ENCODE data around the gene SLC36A3.

The SLC36A3 gene

DNA sequence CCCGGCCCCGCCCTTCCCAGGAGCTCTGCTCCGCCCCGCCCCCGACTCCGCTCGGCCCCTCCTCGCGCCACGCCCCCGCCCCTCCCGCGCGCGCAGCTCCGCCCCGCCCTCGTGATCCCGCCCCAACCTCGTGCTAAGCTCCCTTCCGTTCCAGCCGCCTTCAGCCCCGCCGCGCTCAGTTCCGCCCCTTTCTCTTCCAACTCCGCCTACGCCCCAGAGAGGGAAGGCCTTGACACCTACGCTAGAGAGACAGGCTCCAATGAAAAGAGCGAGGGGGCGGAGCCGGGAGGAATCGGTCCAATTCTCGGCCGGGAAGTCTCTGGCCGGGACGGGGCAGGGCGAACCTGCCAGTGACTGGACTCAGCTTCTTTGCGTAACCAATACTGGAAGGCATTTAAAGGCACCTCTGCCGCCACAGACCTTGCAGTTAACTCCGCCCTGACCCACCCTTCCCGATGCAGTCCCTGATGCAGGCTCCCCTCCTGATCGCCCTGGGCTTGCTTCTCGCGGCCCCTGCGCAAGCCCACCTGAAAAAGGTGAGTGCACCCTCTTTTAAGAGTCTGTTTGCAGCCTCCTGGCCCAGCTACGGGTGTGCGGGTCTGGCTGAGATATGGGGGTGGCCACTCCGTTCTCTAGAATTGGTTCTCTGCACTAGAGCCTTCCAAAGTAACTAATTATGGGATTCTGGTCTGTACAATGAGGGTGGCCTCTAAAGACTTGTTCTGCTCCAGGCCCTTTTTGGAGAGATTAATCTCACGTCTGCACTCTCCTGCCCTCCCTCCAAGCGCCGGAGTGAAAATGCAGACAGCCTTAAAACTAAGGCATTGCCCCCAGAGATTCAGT lies 50.6 kb downstream of the SLC36A3 start, which contains the start of gene GM2A:
Gene GM2A (plus strand): TSS at position 424 of the 843 bp plus-strand sequence. CDS start 32 bp downstream, at position 456.
- Histone ChIP-seq H4K20me1 (ENCODE audit: insufficient read depth) (no peaks in the 10 kb centered on the region), H3K9ac (peak within 1 kb of the TSS; percentile 26; the same call in 1 of the 2 replicates), H3K4me1 (ENCODE audit: low read depth, poor library complexity, severe bottlenecking) (peaks cover 4% of the 10 kb centered on the region), H3K27me3 (ENCODE audit: insufficient read depth, low read depth) (no peaks in the 10 kb centered on the region), H3K36me3 (ENCODE audit: insufficient read depth) (no peaks in the 10 kb centered on the region), H2AFZ (ENCODE audit: low read depth) (peak within 1 kb of the TSS; percentile 82), H3K4me2 (peak within 1 kb of the TSS; percentile 72), H3K79me2 (ENCODE audit: insufficient read depth, low read depth) (no peaks in the 10 kb centered on the region), H3K4me3 (IDR thresholded peaks at IDR 0.05; ENCODE audit: insufficient read depth, low read depth, low read length) (no peak within 1 kb of the TSS), H3K27ac (no peak within 1 kb of the TSS)
- TF ChIP-seq, protein P1, sequence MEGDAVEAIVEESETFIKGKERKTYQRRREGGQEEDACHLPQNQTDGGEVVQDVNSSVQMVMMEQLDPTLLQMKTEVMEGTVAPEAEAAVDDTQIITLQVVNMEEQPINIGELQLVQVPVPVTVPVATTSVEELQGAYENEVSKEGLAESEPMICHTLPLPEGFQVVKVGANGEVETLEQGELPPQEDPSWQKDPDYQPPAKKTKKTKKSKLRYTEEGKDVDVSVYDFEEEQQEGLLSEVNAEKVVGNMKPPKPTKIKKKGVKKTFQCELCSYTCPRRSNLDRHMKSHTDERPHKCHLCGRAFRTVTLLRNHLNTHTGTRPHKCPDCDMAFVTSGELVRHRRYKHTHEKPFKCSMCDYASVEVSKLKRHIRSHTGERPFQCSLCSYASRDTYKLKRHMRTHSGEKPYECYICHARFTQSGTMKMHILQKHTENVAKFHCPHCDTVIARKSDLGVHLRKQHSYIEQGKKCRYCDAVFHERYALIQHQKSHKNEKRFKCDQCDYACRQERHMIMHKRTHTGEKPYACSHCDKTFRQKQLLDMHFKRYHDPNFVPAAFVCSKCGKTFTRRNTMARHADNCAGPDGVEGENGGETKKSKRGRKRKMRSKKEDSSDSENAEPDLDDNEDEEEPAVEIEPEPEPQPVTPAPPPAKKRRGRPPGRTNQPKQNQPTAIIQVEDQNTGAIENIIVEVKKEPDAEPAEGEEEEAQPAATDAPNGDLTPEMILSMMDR (conservative IDR thresholded peaks at IDR 0.05; ENCODE audit: low read depth, low read length): no peak

DNA sequence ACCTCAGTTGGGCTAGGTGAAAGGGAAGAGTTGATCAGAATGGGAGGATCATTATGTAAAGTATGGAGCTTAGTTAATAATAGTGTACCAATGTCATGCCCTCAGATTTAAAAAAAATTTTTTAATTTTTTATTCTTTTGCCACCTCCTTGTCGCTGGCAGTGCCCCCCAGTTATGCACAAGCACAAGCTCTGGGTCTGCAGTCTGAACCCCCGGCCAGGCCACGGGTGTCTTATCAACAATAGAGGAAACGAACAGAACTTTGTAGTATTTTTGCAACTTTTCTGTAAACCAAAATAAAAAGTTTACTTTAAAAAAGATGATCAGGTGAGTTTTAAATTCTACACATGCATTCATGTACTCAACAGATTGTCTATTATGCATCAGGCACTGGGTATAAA lies 51.9 kb downstream of the SLC36A3 start:
- H3K79me2 ChIP-seq (ENCODE audit: insufficient read depth, low read depth): no peaks in the 10 kb centered on the region
- no peak overlapping the region for H3K27ac ChIP-seq
- H3K4me3 ChIP-seq (IDR thresholded peaks at IDR 0.05; ENCODE audit: insufficient read depth, low read depth, low read length): no peak overlapping the region
- H4K20me1 ChIP-seq (ENCODE audit: insufficient read depth): no peaks in the 10 kb centered on the region
- H3K36me3 ChIP-seq (ENCODE audit: insufficient read depth): no peaks in the 10 kb centered on the region
- peak overlapping the region; percentile 31; the same call in 1 of the 2 replicates for H3K4me2 ChIP-seq
- no peaks in the 10 kb centered on the region for H3K27me3 ChIP-seq (ENCODE audit: insufficient read depth, low read depth)
- H3K4me1 ChIP-seq (ENCODE audit: low read depth, poor library complexity, severe bottlenecking): peaks cover 4% of the 10 kb centered on the region
- H2AFZ ChIP-seq (ENCODE audit: low read depth): peak overlapping the region; percentile 53; the same call in 1 of the 2 replicates
- TF ChIP-seq, protein P1 (conservative IDR thresholded peaks at IDR 0.05; ENCODE audit: low read depth, low read length): no peak
- H3K9ac ChIP-seq: no peak overlapping the region

DNA sequence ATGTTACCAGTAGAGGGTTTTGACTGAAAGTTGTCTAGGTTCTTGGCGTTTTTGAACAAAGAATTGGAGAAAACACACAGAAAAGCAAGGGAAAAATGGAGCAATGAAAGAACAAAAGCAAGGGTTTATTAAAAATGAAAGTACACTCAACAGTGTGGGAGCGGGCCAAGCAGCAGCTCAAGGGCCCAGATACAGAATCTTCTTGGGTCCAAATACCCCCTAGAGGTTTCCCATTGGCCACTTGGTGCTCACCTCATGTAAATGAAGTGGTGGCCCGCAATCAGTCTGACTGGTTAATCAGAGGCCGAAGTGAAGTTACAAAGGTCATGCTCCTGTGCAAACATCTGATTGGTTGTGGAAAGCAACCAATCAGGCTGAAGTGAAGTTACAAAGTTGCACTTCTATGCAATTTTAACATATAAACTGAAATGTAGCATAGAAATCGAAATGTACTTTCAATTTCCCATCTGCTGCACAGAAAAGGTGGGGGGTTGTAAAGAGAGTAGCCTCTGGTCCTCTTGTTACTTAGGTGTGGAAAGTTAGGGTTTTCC lies 52.5 kb downstream of the SLC36A3 start:
- peaks cover 4% of the 10 kb centered on the region for H3K4me1 ChIP-seq (ENCODE audit: low read depth, poor library complexity, severe bottlenecking)
- H3K4me3 ChIP-seq (IDR thresholded peaks at IDR 0.05; ENCODE audit: insufficient read depth, low read depth, low read length): no peak overlapping the region

DNA sequence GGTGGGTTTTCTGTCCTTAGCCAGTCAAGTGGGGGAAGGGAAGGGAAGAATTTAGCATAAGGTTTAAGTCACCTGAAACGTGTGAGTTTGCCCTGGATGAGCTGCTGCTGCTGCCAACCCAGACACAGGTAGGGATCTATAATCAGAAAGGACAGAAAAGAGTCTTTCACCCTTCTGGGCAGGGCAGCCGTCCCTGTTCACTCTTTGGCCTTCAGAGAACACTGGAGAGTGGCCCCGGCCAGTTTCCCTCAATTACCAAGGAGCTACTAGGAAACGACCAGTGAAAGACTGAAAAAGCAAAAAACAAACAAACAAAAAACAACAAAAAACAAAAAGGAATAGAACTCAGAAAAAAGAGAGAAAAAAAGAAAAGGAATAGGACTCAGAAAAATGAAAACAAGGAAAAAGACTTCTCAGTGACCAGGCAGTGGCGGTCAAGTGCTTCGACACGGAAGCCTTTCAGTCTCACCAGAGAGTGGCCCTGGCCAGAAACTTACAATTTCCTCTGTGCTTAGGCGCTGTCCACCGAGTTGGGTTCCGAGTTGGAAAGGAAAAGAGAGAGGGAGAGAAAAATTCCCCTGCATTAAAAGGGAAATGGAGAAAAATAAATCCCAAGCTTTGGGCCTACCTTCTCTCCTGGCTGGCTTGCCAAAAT lies 53.1 kb downstream of the SLC36A3 start:
- TF ChIP-seq, protein P1 (conservative IDR thresholded peaks at IDR 0.05; ENCODE audit: low read depth, low read length): no peak

More for the DNA sequence above, 52.5 kb downstream of the SLC36A3 start:
- Histone ChIP-seq H3K36me3 (ENCODE audit: insufficient read depth) (no peaks in the 10 kb centered on the region), H4K20me1 (ENCODE audit: insufficient read depth) (no peaks in the 10 kb centered on the region), H3K9ac (no peak overlapping the region), H3K27me3 (ENCODE audit: insufficient read depth, low read depth) (no peaks in the 10 kb centered on the region), H2AFZ (ENCODE audit: low read depth) (no peak overlapping the region), H3K79me2 (ENCODE audit: insufficient read depth, low read depth) (no peaks in the 10 kb centered on the region), H3K4me2 (no peak overlapping the region), H3K27ac (no peak overlapping the region)
- TF ChIP-seq, protein P1 (conservative IDR thresholded peaks at IDR 0.05; ENCODE audit: low read depth, low read length): no peak

More for the DNA sequence above, 53.1 kb downstream of the SLC36A3 start:
- no peaks in the 10 kb centered on the region for H3K79me2 ChIP-seq (ENCODE audit: insufficient read depth, low read depth)
- no peak overlapping the region for H3K9ac ChIP-seq
- no peak overlapping the region for H3K4me3 ChIP-seq (IDR thresholded peaks at IDR 0.05; ENCODE audit: insufficient read depth, low read depth, low read length)
- no peak overlapping the region for H3K27ac ChIP-seq
- H3K4me1 ChIP-seq (ENCODE audit: low read depth, poor library complexity, severe bottlenecking): peaks cover 4% of the 10 kb centered on the region
- no peak overlapping the region for H3K4me2 ChIP-seq
- H2AFZ ChIP-seq (ENCODE audit: low read depth): no peak overlapping the region
- H3K27me3 ChIP-seq (ENCODE audit: insufficient read depth, low read depth): no peaks in the 10 kb centered on the region
- no peaks in the 10 kb centered on the region for H3K36me3 ChIP-seq (ENCODE audit: insufficient read depth)
- no peaks in the 10 kb centered on the region for H4K20me1 ChIP-seq (ENCODE audit: insufficient read depth)

Measured in KMS-11 (cell line).